Epidermal melanocyte (primary cell): ENCODE measurements around the gene BCL2.

Experiments
- DNase-seq: peaks from one replicate; pipeline ENCODE4 v3.0.0; 2011; ENCODE audit warnings: low spot score; ENCODE audit not compliant: insufficient read length

BCL2 gene

DNA sequence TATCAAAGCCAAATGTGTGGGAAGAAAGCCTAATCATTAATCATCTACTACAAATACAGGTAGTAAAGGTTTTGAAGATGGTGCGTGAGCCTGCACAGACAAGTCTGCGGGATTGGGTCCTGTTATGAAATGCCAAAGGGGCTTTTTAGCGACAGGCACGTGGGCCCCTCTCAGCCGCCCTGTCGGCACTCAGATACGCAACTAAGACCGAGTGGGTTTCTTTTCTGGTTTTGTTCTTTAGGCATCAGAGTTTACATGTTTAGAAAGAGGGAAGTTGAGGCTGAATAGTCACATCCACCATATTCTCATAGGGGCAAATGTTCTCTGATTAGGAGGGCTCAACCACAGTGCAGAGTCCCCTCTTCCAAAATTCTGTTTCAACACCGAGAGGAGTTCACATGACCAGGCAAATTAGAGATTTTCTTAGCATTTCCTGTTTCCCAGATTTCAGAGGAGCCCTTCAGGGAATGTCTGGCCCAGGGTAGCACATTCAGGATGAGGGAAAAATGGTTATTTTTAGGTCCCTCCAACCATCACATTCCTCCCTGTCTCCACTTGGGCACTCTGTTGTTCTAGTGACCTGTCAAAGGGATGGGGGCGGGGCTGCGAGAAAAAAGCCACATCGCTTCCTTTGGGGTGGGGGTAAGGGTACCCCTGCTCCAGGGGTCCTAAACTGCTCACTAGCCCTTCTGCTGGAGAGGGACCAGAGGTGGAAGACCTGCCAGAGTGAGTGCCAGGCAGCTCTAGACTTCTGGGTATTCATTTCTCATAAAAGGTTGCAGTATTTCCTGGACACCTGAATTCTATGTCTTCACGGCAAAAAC is 159.2 kb downstream of the BCL2 start:
- DNase-seq, result no peak

DNA sequence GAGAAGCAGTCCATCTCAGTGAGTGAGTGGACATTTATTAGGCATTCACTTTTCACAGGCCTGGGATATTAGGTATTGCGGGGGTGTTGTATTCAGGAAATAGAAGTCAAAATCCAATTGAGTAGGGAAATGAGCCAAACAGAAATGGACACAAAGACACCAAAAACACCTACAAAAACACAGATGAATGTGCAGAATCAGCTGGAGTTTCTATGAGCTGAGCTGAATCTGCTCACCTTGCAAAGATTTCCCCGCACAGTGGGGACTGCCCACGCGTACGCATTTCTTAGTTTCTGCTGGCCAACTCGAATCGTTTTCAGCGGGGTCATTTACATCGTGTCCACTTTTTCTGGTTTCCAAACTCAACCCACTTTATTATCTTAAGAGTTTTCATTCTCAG is 160.0 kb downstream of the BCL2 start:
- DNase-seq, result no peak

DNA sequence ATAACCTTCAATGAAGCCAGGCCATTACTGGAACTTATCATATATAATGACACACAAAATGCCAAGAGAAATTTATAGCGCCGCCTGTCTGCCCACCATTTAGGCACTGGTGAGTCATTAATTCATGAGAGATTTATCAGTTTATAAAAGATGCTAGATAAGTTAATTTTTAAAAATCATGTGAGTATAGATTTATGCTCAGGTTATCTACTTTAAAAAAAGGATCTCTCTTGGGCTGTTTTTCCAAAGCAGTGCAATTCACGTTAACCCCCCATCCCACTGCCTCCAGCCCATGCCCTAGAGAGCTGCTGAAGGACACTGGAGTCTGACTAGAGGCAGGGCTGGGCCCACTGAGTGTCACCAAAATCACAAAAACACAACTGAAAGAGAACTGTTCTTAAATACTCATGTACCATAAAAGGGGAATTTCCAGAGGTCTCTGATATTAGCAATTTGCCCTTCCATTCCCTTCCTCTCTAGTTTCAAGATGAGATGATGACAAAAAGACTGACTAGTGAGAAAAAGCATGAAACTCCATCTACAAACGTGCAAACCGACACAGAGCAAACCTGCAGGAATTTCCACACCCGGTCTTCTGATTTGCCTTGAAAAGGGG is 160.8 kb downstream of the BCL2 start:
- no peak for DNase-seq

DNA sequence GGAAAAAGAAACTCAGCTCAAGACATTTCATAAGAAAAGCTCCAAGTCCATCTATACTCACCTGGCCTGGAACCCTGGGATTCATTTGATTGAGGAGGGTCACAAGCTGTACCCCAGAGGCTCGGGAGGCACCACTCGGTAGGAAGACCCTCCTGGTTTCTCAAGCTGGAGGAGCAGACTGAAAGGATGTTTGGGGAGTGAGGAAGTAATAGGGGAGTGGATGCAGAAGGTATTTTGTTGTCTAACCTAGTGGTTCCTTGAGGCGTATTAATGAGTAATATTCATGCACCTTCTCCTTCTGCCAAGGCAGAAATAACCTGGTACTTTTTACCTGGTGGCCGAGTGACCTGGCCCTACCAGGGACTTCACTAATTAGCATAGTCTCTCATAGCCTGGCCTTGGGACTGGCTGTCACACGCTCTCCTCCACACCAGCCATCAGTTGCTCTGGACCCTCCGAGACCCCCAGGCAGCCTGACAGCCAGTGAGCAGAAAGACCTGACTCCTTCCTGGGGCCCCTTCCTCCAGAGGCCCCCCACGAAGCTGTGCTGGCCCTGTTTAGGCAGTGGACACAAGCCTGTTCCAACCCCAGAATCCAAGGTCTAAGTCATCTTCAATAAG is 161.4 kb downstream of the BCL2 start:
- no peak for DNase-seq

DNA sequence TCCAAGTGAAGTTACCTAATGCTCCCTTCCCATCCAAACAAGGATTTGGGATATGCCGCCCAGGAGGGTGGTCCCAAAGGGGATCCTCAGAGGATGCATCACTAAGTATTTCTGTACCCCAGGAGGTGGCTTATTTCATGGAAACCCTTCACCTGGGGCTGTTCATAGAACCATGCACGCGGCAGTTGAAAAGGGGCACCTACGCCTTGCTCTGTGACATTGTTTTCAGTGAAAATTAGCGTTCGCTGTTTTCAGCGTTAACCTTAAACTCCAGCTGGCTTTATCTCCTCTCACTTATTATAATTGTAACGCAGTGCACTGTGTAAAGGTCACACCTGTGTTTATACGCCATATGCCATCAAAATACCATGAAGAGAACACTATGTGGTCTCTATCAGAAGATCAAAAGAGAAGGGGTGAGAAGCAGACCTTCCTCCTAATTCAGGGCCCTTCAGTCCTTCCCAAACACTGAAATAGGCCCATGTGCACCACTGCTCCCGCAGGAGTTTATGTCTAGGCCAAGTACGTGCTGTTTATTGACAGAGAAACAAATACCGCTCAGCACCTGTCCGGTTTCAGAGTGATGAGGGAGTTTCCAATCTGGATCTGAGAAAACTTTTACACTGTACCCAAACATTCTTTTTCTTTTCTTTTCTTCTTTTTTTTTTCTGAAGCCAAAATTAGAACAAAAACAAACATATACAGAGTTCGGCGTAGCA is 162.1 kb downstream of the BCL2 start:
- DNase-seq, result no peak

DNA sequence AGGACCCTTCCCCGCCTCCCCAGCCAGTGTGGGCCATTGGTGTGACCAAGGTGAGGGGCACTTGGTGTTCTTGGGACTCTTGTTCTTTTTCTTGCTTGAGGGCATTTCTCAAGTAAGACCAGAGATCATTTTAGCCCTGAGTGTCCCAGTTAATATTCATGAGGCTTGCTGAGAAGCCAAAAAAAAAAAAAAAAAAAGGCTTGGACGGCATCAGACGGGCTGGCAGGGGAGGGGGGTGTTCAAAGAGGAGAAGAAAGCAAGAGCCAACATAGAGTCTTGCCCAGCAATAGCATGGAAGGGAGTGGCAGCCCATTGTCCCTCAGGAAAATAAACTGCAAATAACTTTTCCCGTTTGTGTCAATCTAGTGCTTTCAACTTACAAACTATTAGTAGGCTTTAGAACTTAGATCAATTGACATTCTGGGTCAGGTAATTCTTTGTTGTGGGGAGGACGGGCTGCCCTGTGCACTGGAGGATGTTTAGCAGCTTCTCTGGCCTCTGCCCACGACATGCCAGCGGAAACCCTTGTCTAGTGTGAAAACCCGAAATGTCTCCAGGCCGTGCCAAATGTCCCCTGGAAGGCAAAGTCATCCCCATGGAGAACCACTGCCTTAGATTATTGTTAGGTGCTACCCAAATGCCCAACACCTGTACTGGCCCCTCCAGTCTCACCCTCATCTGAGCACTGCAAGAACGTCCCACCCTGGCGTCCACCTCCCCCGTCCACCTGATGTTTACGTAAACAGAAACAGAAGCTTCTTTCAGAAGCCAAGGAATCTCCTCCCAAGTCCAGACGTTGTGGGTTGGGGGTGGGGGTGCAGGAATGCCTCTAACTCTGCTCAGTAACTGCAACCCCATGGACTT is 163.4 kb downstream of the BCL2 start:
- no peak for DNase-seq

DNA sequence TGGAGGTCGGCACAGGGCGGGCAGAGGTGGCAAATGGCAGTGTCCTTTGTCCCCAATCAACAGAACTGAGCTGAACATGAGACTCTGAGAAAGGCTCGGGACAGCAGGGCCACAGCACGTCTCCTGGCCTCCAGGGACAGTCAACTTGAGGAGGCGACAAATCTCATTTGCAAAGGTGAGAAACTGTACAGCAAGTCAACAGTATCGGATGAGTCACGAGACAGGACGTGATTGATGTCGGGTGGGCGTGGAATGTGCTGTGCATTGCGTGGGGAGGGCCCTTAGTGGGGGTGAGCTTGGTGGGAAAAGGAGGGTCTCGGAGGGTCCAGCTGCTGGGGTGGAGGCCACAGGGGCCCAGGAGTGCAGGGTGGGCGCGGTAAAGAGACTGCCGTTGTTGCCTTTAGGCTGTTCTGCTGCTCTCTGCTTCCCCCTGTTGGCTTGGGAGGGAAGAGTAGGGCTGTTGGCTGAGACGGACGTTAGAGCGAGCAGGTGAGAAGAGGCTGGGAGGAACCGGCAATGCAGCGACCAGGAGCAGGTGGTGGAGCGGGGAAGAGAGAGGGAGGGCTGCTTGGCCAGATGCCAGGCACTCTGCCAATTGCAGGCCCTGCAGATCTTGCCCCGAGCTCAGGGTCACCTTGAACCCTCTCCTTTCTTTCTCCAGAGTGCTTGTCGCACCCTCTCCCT is 164.3 kb downstream of the BCL2 start:
- DNase-seq, result no peak

DNA sequence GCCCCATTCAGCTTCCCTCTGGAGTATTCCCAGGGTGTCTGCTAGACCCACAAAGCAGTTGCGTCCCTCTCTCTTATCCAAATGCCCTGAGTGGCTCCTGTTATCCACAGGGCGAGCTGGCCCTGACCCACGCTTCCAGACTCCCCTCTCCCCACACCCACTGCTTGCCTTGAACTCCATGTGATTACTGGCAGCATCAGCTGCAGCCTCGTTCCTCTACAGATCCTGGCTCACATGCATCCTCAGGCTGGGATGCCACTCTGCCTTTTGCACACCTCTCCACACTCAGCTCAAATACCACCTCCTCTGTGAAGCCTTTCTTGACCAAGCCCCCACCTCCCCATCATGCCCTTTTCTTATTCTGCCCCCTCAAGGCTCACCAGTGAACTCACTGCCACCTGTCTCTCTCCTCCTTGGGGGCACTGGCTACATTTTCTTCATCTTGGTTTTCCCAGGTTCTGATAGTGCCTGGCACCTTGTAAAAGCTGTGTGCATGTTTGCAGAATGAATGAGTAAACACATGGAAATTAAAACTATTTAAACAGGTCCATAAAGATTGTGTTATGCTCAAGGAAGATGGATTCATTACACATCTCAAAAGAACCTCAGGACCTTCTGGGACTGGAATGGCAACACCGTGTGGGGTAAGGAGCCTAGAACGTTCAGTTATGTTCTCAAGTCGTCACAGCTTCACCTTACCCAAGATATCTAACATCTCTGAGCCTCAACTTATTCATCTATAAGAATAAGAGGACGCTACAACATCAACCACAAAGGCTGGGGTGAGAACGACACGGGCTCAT is 165.0 kb downstream of the BCL2 start:
- no peak for DNase-seq

DNA sequence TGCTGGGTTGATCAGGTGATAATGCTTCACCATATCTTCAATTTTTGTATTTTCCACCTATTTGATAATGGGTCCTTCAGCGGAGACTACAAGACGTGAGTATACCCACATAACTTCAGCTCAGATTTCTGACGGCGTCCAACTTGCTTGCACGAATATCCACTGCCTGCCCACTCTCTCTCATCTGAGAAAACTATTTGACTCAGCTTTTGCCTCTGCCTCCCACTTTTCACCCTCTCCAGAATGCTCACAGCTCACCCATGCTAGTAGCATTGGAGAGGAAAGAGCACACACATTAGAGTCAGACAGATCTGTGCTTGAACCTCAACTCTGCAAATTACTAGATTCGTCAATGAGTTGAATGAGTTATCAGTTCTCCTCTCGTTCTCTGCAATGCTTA is 166.8 kb downstream of the BCL2 start:
- no peak for DNase-seq

DNA sequence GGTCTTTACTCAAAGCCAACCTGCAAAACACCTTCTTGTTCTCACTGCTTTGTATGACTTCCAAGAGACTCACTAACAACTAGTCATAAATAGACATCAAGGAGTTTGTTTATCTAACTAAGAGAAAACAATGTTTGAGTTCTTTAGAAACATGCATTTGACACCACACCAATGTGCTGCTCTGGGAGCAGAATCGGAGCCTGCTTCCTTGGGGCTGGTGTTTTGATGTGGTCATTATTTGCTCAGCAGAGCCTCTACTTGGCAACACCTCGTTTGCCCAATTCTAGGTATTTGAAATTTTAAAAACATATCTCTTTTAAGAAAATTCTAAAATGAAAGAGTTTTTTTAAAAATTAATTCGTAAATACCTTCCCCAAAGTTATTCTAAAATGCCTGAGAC is 167.5 kb downstream of the BCL2 start:
- no peak for DNase-seq

DNA sequence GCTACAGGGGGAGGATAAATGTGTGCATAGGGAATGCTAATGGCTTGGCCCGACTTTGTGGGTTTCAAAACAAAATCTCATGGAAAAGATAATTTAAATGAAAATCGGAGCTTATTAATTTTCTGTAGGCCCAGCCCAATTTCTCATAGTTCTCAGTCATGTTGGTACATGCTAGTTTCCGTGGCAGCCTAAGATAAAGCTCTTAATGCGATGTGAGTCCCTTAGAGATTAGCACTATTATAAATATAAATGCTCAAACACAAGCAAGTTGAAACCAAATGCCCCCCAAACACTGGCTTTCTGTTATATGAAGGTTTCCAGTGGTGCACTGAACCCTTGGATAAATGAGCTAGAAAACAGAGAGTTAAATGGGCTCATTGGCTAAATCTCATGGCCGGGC is 168.0 kb downstream of the BCL2 start:
- no peak for DNase-seq

DNA sequence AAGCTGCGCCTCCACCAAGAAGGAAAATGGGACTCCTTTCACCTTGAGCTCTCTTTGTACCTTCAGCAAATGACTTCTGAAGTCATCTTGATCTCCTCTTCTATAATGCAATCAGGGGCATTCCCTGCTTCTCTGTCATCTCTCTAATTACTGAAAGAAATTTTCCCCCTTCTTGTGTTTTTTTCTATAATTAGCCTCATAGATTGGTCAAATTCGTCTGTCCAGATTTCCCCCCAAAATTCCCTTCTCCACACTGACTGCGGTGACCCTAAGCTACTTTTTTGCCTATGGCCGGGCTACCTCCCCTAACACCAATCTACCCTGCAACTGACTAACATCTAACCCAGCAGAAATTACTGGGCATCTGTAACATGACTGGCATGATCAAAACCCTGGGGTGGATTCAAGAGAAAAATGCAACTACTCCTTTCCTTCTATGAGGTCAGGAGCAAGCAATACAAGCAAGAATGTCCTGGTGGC is 168.6 kb downstream of the BCL2 start:
- no peak for DNase-seq

DNA sequence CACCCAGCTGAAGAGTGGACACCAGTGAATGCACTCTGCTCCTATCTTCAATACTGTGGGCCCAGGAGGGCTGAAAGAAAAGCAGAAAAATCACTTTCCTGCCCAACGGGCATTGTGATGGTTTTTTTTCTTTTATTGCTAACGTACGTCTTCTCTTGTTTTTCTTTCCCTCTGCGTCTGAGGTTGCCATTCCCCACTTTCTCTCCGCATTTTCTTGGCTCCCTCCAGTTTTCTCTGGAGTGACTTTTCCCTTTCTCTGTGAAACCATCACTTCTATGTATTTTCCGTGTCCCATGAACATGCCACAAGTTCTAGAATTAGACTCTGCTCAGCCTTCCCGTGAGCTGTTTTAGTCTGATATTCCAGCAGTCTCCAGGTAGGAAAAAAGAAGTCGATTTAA is 169.2 kb downstream of the BCL2 start:
- no peak for DNase-seq

DNA sequence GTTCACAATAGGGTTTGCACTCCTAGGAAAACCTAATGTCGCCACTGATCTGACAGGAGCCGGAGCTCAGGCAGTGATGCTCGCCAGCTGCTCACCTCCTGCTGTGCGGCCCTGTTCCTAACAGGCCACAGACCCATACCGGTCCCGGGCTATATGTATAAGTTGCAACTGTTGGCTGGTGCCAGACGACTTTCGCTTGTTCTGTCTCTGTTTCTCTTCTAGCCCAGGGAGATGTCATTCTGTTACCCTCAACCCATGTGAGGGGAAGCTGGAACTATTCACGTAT is 170.3 kb downstream of the BCL2 start:
- no peak for DNase-seq

DNA sequence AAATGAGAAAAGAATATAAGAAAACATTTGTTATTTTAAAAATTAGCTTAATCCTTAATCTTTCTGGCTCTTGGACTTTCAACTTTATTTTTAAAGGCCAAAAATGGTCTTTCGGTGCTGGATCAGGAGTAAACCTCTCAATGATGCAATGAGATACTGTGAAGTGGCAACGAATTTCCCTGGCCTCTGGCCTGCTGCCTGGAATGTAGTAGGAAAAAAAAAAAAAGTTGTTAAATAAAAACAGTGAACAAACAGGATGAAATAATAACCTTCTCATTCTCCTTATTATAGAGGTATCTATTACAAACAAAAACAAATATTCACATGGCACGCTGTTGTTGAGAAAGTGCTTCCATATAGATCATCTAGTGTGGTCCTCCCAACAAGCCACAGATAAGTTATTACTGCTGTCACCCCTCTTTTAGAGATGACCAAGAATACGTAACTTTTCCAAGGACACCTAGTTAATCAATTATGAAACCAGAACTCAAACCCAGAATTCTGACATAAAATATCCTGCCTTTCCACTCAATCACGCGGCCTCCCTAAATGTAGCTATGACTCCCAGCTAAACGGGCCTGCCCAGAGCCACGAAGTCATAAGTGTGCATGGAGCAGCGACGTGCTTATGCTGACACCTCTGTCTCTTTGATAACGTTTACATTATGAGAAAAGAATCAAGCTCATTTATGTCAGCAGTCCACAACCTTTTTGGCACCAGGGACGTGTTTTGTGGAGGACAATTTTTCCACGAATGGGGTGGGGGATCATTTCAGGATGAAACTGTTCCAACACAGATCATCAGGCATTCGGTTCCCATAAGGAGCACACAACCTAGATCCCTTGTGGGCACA is 170.9 kb downstream of the BCL2 start:
- no peak for DNase-seq

DNA sequence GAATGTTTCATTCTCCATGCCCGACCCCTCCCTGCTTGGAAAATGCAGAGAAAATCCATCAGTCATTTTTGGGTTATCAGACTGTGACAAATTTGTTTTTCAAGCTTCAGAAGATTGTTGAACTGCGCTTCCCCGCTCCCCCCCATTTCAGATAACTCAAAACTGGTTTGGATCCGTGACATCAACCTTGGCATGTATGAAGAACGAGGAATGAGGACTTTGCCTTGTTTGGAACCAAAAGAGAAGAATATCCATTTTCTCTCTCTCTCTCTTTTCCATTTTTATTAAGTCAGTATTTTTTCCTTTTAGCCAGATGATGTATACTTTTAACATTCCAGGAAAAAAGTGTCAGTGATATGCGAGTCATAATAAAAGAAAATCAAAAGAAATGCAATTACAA is 171.6 kb downstream of the BCL2 start:
- no peak for DNase-seq

DNA sequence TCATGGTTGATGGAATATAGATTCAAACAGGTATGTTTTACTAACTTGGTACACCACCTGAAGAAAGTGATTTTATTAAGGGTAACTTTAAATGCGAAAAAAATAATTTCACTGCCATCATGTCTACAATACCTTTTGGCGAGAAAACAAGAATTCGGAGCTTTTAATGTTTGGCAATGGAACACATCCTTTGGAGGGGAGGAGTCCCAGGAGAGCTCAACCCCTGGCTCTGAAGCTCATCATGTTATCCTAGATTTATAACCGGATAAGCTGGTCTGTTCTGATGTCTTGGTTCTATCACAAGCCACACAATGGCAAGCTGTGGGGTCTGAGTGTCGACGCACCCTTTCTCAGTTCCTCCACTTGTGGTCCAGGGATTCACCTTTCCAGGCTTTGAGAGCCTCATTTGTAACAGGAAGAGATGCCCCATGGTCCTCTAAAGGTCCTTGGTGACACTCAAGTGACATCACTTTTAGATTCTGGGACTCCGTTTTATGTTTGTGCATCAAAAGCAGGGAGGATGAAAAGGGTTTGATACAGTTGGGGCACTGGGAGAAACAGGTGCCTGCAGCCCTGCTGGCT is 172.7 kb downstream of the BCL2 start:
- no peak for DNase-seq

DNA sequence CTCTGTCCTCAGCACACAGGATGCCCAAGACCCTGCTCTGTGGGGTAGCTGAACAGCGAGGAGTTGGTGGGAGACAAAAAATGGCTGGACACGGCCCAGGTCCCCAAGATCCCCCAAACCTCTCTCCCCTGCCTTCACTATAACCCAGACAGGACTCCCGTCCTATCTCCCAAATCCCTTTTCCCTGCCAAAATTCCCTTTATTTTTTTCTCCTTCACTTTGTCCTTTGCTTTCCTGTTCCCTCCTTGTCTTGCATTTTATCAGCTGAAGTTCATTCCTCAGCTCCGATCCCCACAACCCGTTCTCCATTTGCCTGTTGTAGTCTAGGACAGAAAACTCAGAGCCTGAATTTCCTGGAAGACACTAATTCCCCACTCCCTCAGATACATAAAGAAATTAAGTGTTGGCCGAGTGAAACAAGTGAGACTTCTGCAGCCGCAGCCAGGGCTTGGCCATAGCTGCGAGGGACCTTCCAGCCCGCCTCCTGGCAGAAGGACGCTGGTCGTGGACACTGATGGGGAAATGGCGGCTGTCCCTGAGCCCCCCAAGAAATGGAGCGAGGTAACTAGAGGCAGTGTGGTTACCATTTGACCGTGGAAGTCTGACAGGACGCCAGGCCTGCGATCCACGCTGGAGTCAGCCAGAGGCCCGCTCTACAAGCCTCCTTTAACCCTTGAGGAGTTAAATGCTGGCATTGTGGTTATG is 173.6 kb downstream of the BCL2 start:
- DNase-seq, result no peak
